ENCODE measurements around the gene C3orf33.

- TF ChIP-seq CTCF (IDR thresholded peaks at IDR 0.05) (no peak), POLR2A (IDR thresholded peaks at IDR 0.05) (no peak)
These were observed 60.1 kb downstream of the C3orf33 start for GRCh38 chr3:155745795-155746550.

All from right lobe of liver (tissue), 4 donors.